Fibroblast of the conjunctiva (primary cell): Measurements from ENCODE around the gene PPP2R3C.
A peak's percentile ranks its signal among the peaks of the same experiment; 100 is the strongest.
"Not testable (repeated sequence)": the region's sequence is repeated elsewhere in the genome, so short reads cannot be mapped to it uniquely, and the experiment has no call there.

ENCODE experiments used
- DNase-seq: peaks from one replicate; pipeline ENCODE4 v3.0.0-alpha.2; 2010; ENCODE audit warnings: low read depth

Gene PPP2R3C

DNA sequence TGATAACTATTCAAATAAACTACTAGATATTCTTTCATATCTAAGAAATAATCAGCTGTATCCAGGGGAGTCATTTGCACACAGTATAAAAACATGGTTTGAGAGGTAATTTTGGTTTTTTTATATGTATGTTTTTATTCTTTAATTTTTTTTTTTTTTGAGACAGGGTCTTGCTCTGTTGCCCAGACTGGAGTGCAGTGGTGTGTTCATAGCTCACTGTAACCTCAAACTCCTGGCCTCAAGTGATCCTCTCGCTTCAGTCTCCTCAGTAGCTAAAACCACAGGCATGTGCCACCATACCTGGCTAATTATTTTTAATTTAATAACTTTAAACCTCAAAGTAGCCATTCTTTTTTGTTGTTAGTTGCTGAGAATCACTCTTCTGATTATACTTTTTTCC is 2.3 kb upstream of the PPP2R3C start:
- DNase-seq = no peak

- DNase-seq = no peak
Observed at GRCh38 chr14:35123388-35123703, 1.6 kb upstream of the PPP2R3C start.

DNA sequence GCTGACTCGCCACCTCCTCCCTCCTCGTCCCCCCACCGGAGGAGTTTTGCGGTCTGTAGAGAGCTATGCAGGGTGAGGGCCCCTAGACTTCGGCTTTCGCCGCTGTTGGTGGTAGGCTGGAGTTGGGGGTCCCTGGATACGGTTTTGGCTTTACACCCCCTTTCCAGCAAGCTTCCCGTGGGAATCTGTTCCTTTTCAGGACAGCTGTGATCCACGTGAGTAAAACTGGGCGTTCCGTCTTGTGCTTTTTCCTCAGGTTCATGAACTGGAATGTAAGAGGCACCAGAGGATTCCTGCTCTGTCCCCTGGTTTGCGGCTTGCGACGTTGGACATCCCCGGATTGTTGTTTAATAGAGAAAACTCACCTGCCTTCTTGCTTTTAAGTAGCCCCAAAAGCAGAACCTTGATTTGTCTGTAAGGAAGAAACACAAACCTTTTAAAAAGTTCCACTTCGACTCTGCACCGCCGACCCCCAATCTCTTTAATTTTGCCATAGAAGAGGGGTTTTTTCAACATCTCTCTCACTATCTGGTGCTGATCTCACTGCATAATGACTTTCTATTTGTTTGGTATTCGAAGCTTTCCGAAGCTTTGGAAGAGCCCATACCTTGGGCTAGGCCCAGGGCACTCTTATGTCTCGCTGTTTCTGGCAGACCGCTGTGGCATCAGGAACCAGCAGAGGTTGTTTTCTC is 1.1 kb upstream of the PPP2R3C start:
- no peak for DNase-seq

- peak; percentile 89 for DNase-seq
Observed at GRCh38 chr14:35121026-35121886, 534 bp downstream of the PPP2R3C start.

DNA sequence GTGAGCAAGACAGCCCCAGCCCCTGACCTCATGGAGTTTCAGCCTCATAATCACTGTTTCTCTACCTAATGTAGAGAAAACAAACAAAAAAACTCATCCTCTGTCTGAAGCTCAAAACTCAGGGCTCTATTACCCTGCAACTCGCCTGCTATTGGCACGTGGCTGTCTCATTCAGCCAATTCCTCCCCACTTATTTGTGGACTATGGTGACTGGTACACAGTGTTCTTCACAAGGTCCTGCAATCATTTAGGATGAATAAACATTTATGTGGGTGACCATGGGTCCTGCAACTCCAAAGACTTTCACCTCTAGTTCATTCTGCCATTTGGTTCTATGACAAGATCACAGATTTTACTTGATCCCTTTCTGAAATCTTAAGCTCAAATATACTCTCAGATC is 4.7 kb downstream of the PPP2R3C start:
- no peak for DNase-seq

- no peak for DNase-seq
Observed at GRCh38 chr14:35116242-35116641, 5.5 kb downstream of the PPP2R3C start.

DNA sequence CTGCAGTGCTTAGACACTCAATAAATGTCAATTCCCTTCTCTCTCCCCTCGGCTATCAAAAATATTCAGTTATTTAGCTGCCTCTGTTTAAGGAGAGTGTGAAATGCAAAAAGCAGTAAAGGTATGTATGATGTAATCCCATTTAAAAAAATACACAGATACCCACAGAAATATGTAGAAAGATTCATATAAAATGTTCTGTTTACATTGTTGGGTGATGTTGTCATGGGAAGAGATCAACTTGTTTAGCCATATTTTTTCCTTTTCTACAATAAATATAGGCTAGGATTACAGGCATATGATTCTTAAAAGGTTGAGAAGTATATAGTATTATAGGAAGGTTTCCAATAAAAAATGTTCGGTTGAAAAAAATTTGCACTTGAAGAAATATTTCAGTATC is 7.8 kb downstream of the PPP2R3C start:
- DNase-seq = no peak

DNA sequence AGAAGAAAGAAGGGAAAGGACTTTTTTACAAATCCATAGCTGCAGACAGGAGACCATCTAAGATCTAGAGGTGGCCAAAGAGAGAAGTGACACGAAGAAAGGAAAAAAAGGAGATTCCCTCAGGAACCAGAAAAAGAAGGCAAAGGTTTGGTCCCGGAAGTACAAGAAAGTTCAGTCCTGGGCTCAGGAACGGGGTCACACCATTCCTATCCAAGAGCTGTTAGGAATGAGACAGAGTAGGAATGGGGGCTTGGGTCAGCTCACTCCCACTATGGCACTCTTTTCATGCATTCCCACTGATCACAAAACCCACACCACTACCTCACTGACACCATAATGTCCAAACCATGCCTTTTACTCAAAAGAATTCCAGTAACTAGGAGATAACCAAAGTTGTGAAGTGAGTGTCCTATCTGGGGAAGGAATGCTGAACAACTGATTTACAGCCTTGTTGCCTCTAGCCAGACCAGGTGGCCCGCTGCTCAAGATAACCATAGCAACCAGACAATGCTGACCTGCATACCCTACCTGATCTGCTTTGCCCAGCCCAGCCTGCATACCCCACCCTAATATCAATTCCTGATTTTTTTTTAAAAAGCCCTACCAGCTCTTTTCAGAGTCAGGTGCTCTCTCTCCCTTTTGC is 8.4 kb downstream of the PPP2R3C start:
- DNase-seq = no peak

DNA sequence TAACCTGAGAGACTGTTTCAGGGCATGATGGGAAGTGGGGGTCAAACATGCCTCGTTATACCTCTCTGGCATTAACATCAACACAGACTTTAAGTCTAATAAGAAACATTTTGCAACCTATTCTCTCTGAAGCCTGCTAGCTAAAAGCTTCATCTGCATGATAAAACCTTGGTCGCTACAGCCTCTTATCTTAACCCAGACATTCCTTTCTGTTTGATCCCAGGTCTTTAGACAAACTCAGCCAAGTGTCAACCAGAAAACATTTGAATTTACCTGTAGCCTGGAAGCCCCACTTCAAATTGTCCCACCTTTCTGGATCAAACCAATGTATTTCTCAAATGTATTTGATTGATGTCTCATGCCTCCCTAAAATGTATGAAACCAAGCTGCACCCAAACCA is 9.1 kb downstream of the PPP2R3C start:
- no peak for DNase-seq

- DNase-seq = no peak
Observed at GRCh38 chr14:35107866-35108265, 13.9 kb downstream of the PPP2R3C start.

GRCh38 chr14:35094645-35095044 is 27.1 kb downstream of the PPP2R3C start:
- DNase-seq = not testable (repeated sequence)

DNA sequence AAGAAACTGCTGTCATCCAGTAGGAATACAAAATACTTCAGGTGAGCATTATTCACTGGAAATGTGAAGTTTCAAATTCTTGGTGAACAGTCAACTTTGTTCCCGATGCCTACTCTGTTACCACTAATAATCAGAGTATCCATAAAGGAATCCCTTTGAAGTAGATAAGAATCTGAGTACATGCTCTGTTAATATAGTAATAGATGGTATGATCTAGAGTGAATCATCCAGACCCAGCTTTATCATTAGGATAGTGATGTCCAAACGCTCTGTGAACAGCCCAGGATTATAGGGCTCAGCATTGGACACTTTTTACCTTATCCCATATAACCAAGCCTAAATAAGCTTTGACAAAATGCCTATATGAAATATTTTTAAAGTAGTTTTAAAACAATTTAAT is 33.3 kb downstream of the PPP2R3C start:
- no peak for DNase-seq

DNA sequence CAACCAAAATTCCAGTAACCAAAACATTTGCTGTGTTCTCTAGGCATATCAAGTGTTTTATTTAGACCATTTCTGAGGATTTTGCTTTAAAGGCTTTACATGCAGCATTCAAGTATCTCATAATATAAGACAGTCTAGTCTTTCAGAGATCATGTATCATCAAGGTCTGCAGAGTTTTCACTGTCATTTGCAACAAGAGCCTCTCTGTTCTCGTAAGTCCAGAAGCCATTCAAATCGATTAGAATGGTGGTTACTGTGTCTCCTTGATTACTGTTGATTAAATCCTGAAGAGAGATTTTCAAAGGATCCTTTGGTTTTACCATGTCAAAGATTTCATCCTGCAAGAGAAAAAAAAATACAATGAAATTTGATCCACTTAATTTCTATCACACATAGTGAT is 36.3 kb downstream of the PPP2R3C start:
- DNase-seq = no peak

GRCh38 chr14:35083530-35084150 is 38.1 kb downstream of the PPP2R3C start:
- DNase-seq = no peak

DNA sequence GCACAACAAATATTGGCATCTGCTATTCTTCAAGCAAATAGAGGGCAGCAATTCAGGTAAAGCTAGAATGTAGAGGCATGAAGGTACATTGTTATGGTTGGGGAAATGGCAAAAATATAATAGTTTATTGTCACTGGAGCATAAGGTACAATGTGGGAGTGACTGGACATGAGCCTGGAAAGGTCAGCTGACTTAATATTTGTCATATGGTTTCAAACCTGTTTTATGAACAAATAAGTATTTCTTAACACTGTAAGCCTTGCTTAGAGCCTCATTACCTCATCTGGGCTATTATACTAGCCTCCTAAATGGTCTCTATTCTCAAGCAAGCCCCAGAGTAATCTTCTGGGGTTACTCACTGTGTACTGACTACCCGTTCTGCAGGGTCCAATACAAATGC is 42.0 kb downstream of the PPP2R3C start:
- no peak for DNase-seq

DNA sequence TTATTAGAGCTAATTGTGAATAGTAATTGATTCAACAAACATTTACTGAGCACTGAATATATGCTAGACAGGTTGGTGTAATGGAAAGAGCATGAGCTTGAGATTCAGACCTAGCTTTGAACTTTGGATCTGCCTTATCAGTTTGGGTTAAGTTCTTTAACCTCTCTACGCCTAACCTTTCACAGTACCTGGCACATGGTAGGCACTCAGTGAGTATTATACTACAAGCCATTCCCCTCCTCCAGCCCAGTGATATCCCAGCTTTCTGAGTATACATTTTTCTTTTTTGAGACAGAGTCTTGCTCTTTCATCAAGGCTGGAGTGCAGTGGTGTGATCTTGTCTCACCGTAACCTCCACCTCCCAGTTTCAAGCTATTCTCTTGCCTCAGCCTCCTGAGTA is 43.7 kb downstream of the PPP2R3C start:
- no peak for DNase-seq

- no peak for DNase-seq
Observed at GRCh38 chr14:35073486-35073885, 48.3 kb downstream of the PPP2R3C start.

- DNase-seq = no peak
Observed at GRCh38 chr14:35072226-35072625, 49.6 kb downstream of the PPP2R3C start.

- DNase-seq = no peak
Observed at GRCh38 chr14:35068238-35069012, 53.4 kb downstream of the PPP2R3C start.

- not testable (repeated sequence) for DNase-seq
Observed at GRCh38 chr14:35065731-35066130, 56.1 kb downstream of the PPP2R3C start.

- not testable (repeated sequence) for DNase-seq
Observed at GRCh38 chr14:35061113-35061791, 60.5 kb downstream of the PPP2R3C start.
